SK-N-SH (cell line): ENCODE measurements around the gene BNIP3. TPM values are rescaled to one million over a fixed set of nuclear protein-coding genes. Genes with fewer than 3 reads are reported as not detected.

Experiments
- CTCF ChIA-PET: fragments of 300-600, 350-600 bp; formaldehyde crosslinking; extraction: SDS; loops from one replicate; lab custom pipeline; 2021; lab: Yijun Ruan, JAX
- POLR2A ChIA-PET: fragments of 350-600 bp; sonication (Branson Sonifier 250); formaldehyde crosslinking; extraction: SDS; loops from one replicate; lab custom pipeline; 2020; ENCODE audit warnings: antibody characterized with exemption, inconsistent platforms; lab: Yijun Ruan, JAX
- DNase-seq: peaks from one replicate; pipeline ENCODE4 v3.0.0; 2012
- H2AFZ ChIP-seq: fragments of 200-600 bp; sonication (generic); 2 replicates; pipeline ENCODE4 v1.8.1; 2016; ENCODE audit warnings: antibody characterized with exemption, mild to moderate bottlenecking, low read depth
- H3F3A ChIP-seq: fragments of 200-600 bp; sonication (generic); replicated peaks from 2 replicates; pipeline ENCODE3; 2016; ENCODE audit warnings: antibody characterized with exemption, mild to moderate bottlenecking; ENCODE audit not compliant: insufficient read depth
- H3K27ac ChIP-seq, 2 experiments: fragments of 200-500 bp in 1 of 2; fragments of 200-600 bp in 1 of 2; sonication (Bioruptor generic) in 1 of 2; sonication (generic), shearing (Covaris generic) in 1 of 2; 2 replicates each; pipeline versions ENCODE4 v1.5.1 to v1.6.1; 2014 to 2016; ENCODE audit warnings: low read depth in 2 of 2, inconsistent platforms in 1 of 2, low read length in 1 of 2, mild to moderate bottlenecking in 1 of 2, mixed read lengths in 1 of 2
- H3K27me3 ChIP-seq: fragments of 200-600 bp; sonication (generic), shearing (Covaris generic); 2 replicates; pipeline ENCODE4 v1.6.1; 2016; ENCODE audit warnings: mixed run types; ENCODE audit not compliant: insufficient read depth
- H3K36me3 ChIP-seq, 2 experiments: fragments of 200-500 bp in 1 of 2; fragments of 200-600 bp in 1 of 2; sonication (Bioruptor generic) in 1 of 2; sonication (generic) in 1 of 2; replicated peaks in 1 of 2; 2 replicates each; pipeline versions ENCODE3 to v1.5.1; 2014 to 2016; ENCODE audit warnings: low read length in 1 of 2, mild to moderate bottlenecking in 1 of 2; ENCODE audit not compliant: insufficient read depth in 2 of 2, control insufficient read depth in 1 of 2
- H3K4me1 ChIP-seq, 2 experiments: fragments of 200-500 bp in 1 of 2; fragments of 200-600 bp in 1 of 2; sonication (Bioruptor generic) in 1 of 2; sonication (generic), shearing (Covaris generic) in 1 of 2; 2 replicates each; pipeline versions ENCODE4 v1.5.1 to v1.6.1; 2014 to 2016; ENCODE audit warnings: low read depth in 1 of 2, low read length in 1 of 2, mixed run types in 1 of 2; ENCODE audit not compliant: insufficient read depth in 2 of 2, control insufficient read depth in 1 of 2
- H3K4me2 ChIP-seq: fragments of 200-600 bp; sonication (generic), shearing (Covaris generic); 2 replicates; pipeline ENCODE4 v1.6.1; 2017; ENCODE audit warnings: mixed run types
- H3K4me3 ChIP-seq, 2 experiments: fragments of 200-500 bp in 1 of 2; fragments of 200-600 bp in 1 of 2; sonication (Bioruptor generic) in 1 of 2; sonication (generic), shearing (Covaris generic) in 1 of 2; 2 replicates each; pipeline versions ENCODE4 v1.5.1 to v1.8.1; 2014 to 2016; ENCODE audit warnings: low read depth in 2 of 2, inconsistent platforms in 1 of 2, low read length in 1 of 2, mild to moderate bottlenecking in 1 of 2, mixed read lengths in 1 of 2, moderate library complexity in 1 of 2
- H3K79me2 ChIP-seq: fragments of 200-600 bp; sonication (generic); 2 replicates; pipeline ENCODE4 v1.8.1; 2017; ENCODE audit warnings: mild to moderate bottlenecking; ENCODE audit not compliant: insufficient read depth
- H3K9ac ChIP-seq: fragments of 200-600 bp; sonication (generic); 2 replicates; pipeline ENCODE4 v1.6.1; 2017; ENCODE audit warnings: mixed run types
- H3K9me2 ChIP-seq: fragments of 200-600 bp; sonication (generic); 2 replicates; pipeline ENCODE4 v1.6.1; 2017; ENCODE audit warnings: mixed run types
- H3K9me3 ChIP-seq: fragments of 200-600 bp; sonication (generic); 2 replicates; pipeline ENCODE4 v1.6.1; 2017; ENCODE audit warnings: mixed run types, mild to moderate bottlenecking, moderate library complexity
- H4K20me1 ChIP-seq: fragments of 200-600 bp; sonication (generic); 2 replicates; pipeline ENCODE4 v1.6.1; 2017; ENCODE audit warnings: mild to moderate bottlenecking, mixed run types; ENCODE audit not compliant: insufficient read depth
- ELF1 ChIP-seq: IDR thresholded peaks from 2 replicates; pipeline ENCODE4 v1.4.0; 2012
- EP300 ChIP-seq, 2 experiments: IDR thresholded peaks; 2 replicates each; pipeline versions ENCODE4 v1.4.0 to v1.6.1; 2012; ENCODE audit warnings: borderline replicate concordance in 1 of 2, low read depth in 1 of 2, low read length in 1 of 2
- GABPA ChIP-seq: IDR thresholded peaks from 2 replicates; pipeline ENCODE4 v1.4.0; 2012; ENCODE audit warnings: low read depth, mild to moderate bottlenecking
- IRF3 ChIP-seq: fragments of 150-350 bp; IDR thresholded peaks from 2 replicates; pipeline ENCODE4 v1.6.1; 2016; ENCODE audit warnings: mild to moderate bottlenecking, low read depth, low read length
- MAX ChIP-seq: IDR thresholded peaks from 2 replicates; pipeline ENCODE4 v1.4.0; 2012; ENCODE audit warnings: low read depth
- MEF2A ChIP-seq: IDR thresholded peaks from 2 replicates; pipeline ENCODE4 v1.4.0; 2012; ENCODE audit warnings: low read depth, borderline replicate concordance
- MXI1 ChIP-seq: IDR thresholded peaks from 2 replicates; pipeline ENCODE4 v1.6.1; 2012; ENCODE audit warnings: mild to moderate bottlenecking, low read depth, low read length, improper control_type of control experiment
- NFIC ChIP-seq: IDR thresholded peaks from 2 replicates; pipeline ENCODE4 v1.4.0; 2012; ENCODE audit warnings: borderline replicate concordance
- PBX3 ChIP-seq: IDR thresholded peaks from 2 replicates; pipeline ENCODE4; 2012
- POLR2AphosphoS5 ChIP-seq: IDR thresholded peaks from 2 replicates; pipeline ENCODE4 v1.6.1; 2012; ENCODE audit warnings: low read depth, low read length
- RXRA ChIP-seq: IDR thresholded peaks from 2 replicates; pipeline ENCODE4 v1.4.0; 2012; ENCODE audit warnings: low read depth, mild to moderate bottlenecking, borderline replicate concordance
- TAF1 ChIP-seq: IDR thresholded peaks from 2 replicates; pipeline ENCODE4 v1.6.1; 2012; ENCODE audit warnings: low read depth, mild to moderate bottlenecking, low read length, moderate library complexity, borderline replicate concordance
- TCF12 ChIP-seq: IDR thresholded peaks from 2 replicates; pipeline ENCODE4 v1.4.0; 2012
- USF1 ChIP-seq: IDR thresholded peaks from 2 replicates; pipeline ENCODE4 v1.4.0; 2012; ENCODE audit warnings: low read depth, borderline replicate concordance
- WGBS: methylation state at CpG from one replicate; pipeline ENCODE4 v1.1.6; 2017; ENCODE audit warnings: low lambda C conversion rate; 5-methylcytosine and 5-hydroxymethylcytosine counted together
- polyA plus RNA-seq, 3 experiments: library from polyadenylated mRNA; depleted of rRNA; stranded (reverse); fragments of >200 nt; gene quantifications; 2 replicates each; pipeline ENCODE4 v1.2.3, GENCODE V29; 2012

The BNIP3 gene
- polyA plus RNA-seq, 1 of the 3 experiments (the other 2 are of a cell fraction) = 40.3 TPM

- TF ChIP-seq PBX3 = no peak
- no peak for TF ChIP-seq ELF1
- TF ChIP-seq RXRA = no peak
- no peak for TF ChIP-seq MEF2A
- TF ChIP-seq NFIC = no peak
- no peak for TF ChIP-seq IRF3
- TF ChIP-seq MAX = peak; percentile 9; the same call in 1 of the 2 replicates
- peak; percentile 62; the same call in 1 of the 2 replicates for TF ChIP-seq POLR2AphosphoS5
- TF ChIP-seq MXI1 = peak; percentile 38; the same call in 1 of the 2 replicates
- TF ChIP-seq GABPA = no peak
These were observed at the start of gene BNIP3 (continued) for GRCh38 chr10:131981429-131982184.

GRCh38 chr10:132030898-132031463, 49.3 kb upstream of the BNIP3 start:
- ChIA-PET CTCF (interaction anchor here (0.7 kb wide), 1 partner anchor 247 kb away, joined by 3 read pairs; no protein-coding TSS in a partner anchor), POLR2A (no interaction called here)
- WGBS = 41% methylated on average over 12 of the region's 12 CpGs

More at GRCh38 chr10:132030898-132031463, 49.3 kb upstream of the BNIP3 start:
- Histone ChIP-seq H3K4me2 (no peak overlapping the region), H3K79me2 (no peaks in the 10 kb centered on the region), H3K36me3 (no peaks in the 10 kb centered on the region), H3K9ac (no peak overlapping the region), H3K4me3 (no peak overlapping the region), H3K9me3 (no peaks in the 10 kb centered on the region), H3K9me2 (no peaks in the 10 kb centered on the region), H3K4me1 (peaks cover 0 to under 1% of the 10 kb centered on the region in 2 experiments; a peak in 1 of 4 replicates), H2AFZ (no peak overlapping the region), H3F3A (no peaks in the 10 kb centered on the region), H3K27me3 (no peaks in the 10 kb centered on the region; the same call in 1 of the 2 replicates), H3K27ac (no peak overlapping the region)
- no peak for DNase-seq
- no peak for TF ChIP-seq MXI1
- no peak for TF ChIP-seq MEF2A
- TF ChIP-seq PBX3 = no peak
- no peak for TF ChIP-seq TCF12
- no peak for TF ChIP-seq EP300 (IDR thresholded peaks at IDR 0.05; ENCODE audit: borderline replicate concordance in 1 of 2, low read depth in 1 of 2, low read length in 1 of 2)
- TF ChIP-seq USF1 = no peak
- no peak for TF ChIP-seq GABPA
- TF ChIP-seq TAF1 = no peak
- TF ChIP-seq, all 33 proteins: peak for 0
- H4K20me1 ChIP-seq = no peaks in the 10 kb centered on the region
